ENCODE measurements around the gene PFN4. TPM values are rescaled to one million over a fixed set of nuclear protein-coding genes. Genes with fewer than 3 reads are reported as not detected.
"Not testable (repeated sequence)": the region's sequence is repeated elsewhere in the genome, so short reads cannot be mapped to it uniquely, and the experiment has no call there.

PFN4 gene, protein sequence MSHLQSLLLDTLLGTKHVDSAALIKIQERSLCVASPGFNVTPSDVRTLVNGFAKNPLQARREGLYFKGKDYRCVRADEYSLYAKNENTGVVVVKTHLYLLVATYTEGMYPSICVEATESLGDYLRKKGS
- under 1 TPM; 0.31 to 0.79 (median 0.46) TPM for polyA plus RNA-seq

- 0 to 1% (median 0%) methylated on average over 76 to 103 of the region's 103 CpGs for WGBS, 3 donors
- peak within 1 kb of the TSS; percentile 44 for H3K27ac ChIP-seq (ENCODE audit: low read depth, low read length)
Measured at GRCh38 chr2:24123195-24123921, at the start of gene PFN4, which contains the start of gene FAM228B. PFN4 (minus strand) TSS chr2:24123334; CDS start chr2:24122535, 799 bp downstream. FAM228B (plus strand) TSS chr2:24123469; CDS start chr2:24124362, 893 bp downstream.

DNA sequence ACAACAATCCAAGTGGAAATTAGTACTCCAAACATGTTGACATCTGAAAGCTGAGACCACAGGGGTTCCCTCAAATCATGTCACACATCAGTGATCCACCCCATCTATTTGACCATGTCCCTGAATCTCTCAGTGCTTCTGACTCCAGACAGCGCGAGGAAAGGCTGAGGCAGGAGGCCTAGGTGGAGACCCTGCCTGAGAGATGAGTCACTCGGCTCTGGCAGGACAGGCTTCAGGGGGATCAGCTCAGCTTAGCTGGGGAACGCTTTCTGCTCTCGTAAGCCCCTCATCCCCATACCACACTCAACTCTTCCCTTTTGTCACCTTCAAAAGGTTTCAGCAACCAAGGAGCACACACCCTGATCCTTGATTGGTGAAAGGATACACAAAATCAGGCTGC lies 45.9 kb upstream of the PFN4 start:
- H3K27ac ChIP-seq (ENCODE audit: low read depth, low read length) = no peak overlapping the region
- WGBS, 3 donors = 94 to 97% (median 95%) methylated on average over 5 of the region's 5 CpGs

DNA sequence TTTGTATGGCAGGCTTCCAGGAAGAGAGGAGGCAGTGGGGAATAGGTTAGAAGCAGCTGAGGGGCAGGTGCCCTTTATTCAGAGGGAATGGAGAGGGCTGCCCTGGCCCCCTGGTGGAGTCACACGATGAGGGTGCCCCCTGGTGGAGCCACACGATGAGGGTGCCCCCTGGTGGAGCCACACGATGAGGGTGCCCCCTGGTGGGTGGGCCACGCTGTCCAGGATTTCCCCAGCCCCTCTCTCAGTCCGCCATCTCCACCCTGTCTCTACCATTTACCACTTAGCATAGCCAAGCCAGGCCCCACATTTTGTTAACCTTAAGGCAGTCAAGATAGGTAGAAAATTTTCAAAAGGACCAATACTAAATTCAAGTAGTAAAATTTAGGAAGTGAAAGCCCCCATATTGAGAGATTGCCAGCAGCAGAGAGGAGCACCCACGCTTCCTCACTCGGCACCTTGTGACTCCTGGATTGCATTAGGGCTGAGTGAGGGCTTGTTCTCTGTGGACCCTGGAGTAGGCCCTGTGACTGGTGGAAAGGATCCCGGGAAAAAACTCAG lies 41.4 kb upstream of the PFN4 start:
- 56 to 77% (median 56%) methylated on average over 6 to 8 of the region's 8 CpGs for WGBS, 3 donors
- no peak overlapping the region for H3K27ac ChIP-seq (ENCODE audit: low read depth, low read length)

GRCh38 chr2:24163601-24164000 lies 40.5 kb upstream of the PFN4 start:
- no peak overlapping the region for H3K27ac ChIP-seq (ENCODE audit: low read depth, low read length)
- 68 to 87% (median 69%) methylated on average over 2 of the region's 2 CpGs for WGBS, 3 donors

DNA sequence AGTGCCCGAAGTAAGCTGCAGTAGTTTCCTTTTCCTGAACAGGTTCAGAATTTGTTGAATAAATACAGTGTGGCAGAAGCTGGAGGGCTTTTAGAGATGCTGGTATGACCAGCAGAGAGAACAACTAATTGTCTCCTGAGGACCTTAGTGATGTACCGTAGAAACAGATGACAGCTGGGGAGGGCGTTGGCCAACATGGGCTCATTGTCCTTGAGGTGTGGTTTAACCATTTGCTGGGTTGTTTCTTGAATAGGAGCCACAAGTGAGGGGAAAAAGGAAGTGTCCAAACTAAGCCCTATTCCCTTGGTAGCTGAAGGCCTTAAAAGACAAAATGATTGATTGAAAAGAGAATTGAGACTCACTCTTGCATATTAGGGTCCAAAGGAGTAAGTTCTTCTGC lies 40.1 kb upstream of the PFN4 start:
- WGBS, 3 donors = 42 to 61% (median 58%) methylated on average over 3 of the region's 3 CpGs
- no peak overlapping the region for H3K27ac ChIP-seq (ENCODE audit: low read depth, low read length)

DNA sequence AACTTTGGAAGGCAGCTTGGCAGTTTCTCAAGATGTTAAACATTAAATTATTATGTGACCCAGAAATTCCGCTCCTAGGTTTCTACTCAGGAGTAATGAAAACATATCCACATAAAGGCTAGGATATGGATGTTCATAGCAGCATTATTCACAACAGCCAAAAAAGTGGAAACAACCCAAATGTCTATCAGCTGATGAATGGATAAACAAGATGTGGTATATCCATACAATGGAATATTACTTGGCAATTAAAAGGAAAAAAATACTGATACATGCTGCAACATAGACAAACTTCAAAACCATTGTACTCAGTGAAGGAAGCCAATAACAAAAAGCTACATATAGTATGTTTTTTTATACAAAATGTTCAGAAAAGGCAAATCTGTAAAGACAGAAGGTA lies 39.4 kb upstream of the PFN4 start:
- 96 to 100% (median 100%) methylated on average over 1 of the region's 1 CpG for WGBS, 3 donors
- no peak overlapping the region for H3K27ac ChIP-seq (ENCODE audit: low read depth, low read length)

DNA sequence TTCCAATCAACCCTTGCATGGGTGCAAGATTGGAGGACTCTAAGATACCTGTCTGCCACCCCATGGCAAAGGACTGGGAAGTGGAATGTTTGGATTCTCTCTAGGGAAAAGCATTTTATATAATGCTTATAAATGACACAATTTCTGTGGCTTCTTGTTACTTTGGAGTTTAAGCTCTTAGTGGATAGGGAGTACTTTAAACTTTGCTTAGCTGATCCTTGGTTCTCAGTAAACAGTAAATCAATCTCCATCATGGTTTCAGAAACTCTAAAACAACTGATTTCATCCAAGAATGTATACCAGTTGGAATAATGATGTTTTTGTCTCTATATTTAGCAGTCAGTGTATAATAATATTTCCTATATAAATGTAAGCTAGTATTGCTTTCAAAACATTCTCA lies 37.6 kb upstream of the PFN4 start:
- H3K27ac ChIP-seq (ENCODE audit: low read depth, low read length) = no peak overlapping the region

DNA sequence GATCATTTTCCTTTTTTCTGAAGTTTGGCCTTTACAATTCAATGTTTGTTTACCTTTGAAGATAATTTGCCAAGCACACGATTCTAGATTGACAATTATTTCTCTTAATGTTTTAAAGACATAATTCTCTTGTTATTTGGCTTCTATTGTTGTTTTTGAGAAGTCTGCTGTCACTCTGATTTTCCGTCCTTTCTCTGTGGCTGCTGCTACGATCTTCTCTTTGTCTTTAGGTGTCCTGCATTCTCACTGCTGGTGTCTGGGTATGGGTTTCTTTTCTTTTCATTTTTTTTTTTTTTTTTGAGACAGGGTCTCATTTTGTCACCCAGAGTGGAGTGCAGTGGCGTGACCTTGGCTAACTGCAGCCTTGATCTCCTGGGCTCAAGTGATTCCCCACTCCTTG lies 36.6 kb upstream of the PFN4 start:
- 78 to 97% (median 95%) methylated on average over 4 of the region's 4 CpGs for WGBS, 3 donors

DNA sequence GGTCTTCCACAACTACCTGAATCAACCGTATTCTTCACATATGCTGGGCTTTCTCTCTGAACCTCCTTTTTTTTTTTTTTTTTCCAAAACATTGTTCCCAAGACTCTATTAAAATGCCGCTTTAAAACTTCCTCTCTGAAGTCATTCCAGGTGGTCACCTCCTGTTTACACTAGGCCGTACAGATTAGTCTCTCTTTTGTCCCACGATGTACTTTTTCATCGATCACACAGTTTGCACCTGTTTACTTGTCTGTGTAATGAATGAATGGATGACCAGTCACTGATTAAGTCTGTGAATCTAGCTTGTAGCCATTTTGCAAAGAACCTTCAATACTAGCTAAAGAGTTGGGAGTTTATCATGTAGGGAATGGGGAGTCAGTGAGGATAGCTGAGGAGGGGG lies 35.0 kb upstream of the PFN4 start:
- H3K27ac ChIP-seq (ENCODE audit: low read depth, low read length) = no peak overlapping the region
- 66 to 79% (median 73%) methylated on average over 5 of the region's 5 CpGs for WGBS, 3 donors

More for the DNA sequence above, 36.6 kb upstream of the PFN4 start:
- no peak overlapping the region for H3K27ac ChIP-seq (ENCODE audit: low read depth, low read length)

- no peak overlapping the region for H3K27ac ChIP-seq (ENCODE audit: low read depth, low read length)
- WGBS, 3 donors = 82 to 93% (median 92%) methylated on average over 4 of the region's 4 CpGs
Measured at GRCh38 chr2:24153478-24153877, 30.3 kb upstream of the PFN4 start.

DNA sequence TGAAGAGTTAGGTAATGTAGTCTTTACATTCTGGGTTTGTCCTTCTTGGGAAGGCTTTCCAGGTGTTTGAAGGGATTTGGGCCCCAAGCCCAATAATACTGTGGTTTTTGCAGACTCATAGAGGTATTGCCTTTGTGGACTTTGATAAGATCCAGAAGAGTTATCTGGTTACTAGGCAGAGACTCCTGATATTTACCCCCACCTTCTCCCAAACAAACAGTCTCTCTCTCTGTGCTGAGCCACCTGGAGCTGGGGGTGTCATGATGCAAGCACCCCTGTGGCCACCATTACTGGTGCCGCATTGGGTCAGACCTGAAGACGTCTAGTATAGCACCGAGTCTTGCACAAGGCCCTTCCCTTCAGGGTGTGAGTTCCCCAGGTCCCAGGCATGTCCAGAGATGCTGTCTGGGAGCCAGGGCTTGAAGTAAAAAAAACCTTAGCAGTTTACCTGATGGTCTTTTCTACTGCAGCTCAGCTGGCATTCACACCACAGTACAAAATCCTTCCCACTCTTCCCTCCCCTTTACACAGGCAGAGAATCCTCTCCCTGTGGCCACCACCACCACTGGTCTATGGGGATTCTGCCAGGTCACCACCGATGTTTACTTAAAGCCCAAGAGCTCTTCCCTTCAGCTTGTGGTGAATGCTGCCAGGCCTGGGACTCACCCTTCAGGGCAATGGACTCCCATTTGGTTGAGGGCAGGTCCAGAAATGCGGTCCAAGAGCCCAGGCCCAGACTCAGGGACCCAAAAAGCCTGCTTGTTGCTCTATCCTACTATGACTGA lies 29.5 kb upstream of the PFN4 start:
- no peak overlapping the region for H3K27ac ChIP-seq (ENCODE audit: low read depth, low read length)
- WGBS, 3 donors = 87 to 95% (median 90%) methylated on average over 5 of the region's 5 CpGs

DNA sequence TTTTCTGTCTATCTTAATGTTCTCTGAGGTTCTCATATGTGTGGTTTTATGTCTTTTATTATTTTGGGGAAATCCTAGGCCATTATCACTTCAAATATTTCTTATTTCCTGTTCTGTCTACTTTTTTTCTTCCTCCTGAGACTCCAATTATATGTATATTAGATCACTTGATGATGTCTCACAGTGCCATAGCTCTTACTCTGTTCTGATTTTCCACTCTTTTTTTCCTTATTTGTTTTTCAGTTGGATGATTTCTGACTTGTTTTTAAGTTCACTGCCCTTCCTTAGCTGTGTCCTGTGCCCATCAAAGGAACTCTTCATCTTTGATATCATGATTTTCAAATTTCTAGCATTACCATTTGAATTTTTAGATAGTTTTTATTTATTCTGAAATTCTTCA lies 24.2 kb upstream of the PFN4 start:
- no peak overlapping the region for H3K27ac ChIP-seq (ENCODE audit: low read depth, low read length)

DNA sequence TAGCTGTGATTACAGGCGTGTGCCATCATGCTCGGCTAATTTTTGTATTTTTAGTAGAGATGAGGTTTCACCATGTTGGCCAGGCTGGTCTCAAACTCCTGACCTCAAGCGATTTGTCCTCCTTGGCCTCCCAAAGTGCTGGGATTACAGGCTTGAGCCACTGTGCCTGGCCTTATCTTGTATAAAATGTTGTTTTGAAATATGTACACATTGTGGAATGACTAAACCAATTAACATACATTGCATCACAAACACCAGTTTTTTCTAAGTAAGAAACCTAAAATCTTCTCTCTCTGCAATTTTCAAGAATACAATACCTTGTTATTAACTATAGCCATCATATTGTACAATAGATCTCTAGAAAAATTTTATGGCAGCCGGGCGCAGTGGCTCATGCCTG lies 17.2 kb upstream of the PFN4 start:
- H3K27ac ChIP-seq (ENCODE audit: low read depth, low read length) = not testable (repeated sequence)
- 94 to 96% (median 95%) methylated on average over 5 of the region's 5 CpGs for WGBS, 3 donors

GRCh38 chr2:24132543-24132942 lies 9.4 kb upstream of the PFN4 start:
- WGBS, 3 donors = 93 to 97% (median 97%) methylated on average over 3 of the region's 3 CpGs
- H3K27ac ChIP-seq (ENCODE audit: low read depth, low read length) = no peak overlapping the region

DNA sequence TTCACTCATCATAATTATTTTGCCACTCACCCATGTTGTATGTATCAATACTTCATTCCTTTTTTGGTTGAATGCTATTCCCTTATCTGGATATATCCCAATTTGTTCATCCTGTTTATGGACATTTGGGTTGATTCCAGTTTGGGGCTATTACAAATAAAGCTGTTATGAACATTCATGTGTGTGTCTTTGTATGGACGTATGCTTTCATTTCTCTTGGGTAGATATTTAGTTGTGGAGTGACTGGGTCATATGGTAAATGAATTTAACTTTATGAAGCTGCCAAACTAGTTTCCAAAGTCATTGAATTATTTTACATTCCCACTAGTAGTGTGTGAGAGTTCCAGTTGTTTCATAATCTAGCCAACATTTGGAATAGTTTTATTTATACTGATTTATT lies 2.8 kb upstream of the PFN4 start:
- WGBS, 3 donors = 34 to 66% (median 53%) methylated on average over 1 of the region's 1 CpG
- no peak overlapping the region for H3K27ac ChIP-seq (ENCODE audit: low read depth, low read length)

DNA sequence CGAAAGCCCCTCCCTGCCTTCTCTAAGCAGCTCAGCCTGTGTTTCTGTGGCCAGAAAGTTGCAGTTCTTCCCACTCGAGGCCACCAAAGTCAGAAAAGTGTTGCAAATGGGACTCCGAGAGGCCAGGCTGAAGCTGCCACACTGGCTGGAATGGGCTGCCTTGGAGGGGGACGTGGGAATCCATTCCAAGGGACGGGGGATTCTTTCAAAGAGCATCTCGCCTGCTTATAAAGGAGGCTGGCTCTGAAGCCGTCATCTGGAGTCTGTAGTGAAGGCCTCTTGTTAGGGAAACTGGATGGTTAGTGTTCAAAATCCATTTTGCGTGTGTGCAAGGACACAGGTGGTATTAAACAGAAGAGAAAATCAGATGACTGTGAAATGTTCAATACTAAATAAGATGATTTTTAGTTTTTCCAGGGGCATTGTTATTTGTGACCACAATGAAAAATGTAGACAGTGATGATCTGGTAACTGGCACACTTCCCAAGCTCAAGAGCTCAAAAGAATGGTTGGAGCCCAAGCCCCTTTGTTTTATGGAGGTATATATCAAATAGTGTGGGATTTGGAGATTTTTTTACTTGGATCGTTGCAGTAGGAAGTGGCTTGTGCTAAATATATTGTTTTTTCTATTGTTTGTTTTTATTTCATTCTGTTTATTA lies 917 bp upstream of the PFN4 start:
- 6 to 13% (median 12%) methylated on average over 9 of the region's 9 CpGs for WGBS, 3 donors

DNA sequence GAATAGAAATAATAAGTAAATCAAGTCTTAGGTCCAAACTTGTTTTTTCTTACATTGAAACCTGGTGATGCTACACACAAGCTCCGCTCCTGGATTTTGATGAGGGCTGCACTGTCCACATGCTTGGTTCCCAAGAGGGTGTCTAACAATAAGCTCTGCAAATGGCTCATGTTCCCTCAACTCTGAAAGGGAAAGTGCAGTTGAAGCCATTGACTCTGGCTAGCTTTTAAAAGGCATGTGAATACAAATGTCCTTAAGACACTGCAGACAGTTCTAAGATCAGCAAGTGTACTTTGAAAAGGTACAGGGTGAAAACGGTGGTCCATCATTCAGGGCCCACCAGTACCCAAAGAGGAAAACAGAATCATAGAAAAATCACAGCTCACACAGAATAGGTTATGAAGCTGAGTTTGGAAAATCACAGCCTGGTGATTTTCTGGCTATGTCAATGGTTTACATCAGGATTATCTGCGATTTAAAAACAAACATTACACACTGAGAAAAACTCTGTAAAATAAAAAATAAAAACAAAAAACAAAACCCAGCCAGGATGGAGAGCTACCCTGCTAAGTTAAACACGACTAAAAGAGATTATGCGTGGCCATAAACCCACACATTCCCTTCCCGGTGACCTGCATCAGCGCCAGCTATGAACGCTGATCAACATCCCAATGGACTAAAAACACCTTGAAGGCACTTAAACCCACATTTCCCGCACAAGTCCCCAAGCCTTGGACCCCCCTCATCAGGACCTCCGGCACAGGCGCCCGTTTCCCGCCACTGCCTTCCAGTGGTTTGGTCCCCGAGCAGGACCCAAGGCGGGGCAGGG lies 554 bp downstream of the PFN4 start:
- 6 to 10% (median 9%) methylated on average over 15 of the region's 15 CpGs for WGBS, 3 donors
- H3K27ac ChIP-seq (ENCODE audit: low read depth, low read length) = no peak overlapping the region

More for the DNA sequence above, 917 bp upstream of the PFN4 start:
- peak overlapping the region; percentile 44 for H3K27ac ChIP-seq (ENCODE audit: low read depth, low read length)

DNA sequence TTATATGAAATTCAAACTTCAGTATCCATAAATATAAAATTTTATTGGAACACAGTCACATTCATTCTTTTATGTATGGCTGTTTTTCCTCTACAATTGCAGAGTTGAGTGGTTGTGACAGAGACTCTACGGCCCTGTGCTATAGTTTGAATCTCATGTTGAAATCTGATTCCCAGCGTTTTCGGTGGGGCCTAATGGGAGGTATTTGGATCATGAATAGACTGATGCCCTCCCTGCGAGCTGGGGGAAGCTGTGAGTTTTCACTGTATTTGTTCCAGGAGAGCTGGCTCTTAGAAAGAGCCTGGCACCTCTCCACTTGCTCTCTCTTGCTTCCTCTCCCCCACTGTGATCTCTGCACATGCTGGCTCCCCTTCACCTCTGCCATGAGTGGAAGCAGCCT lies 1.7 kb downstream of the PFN4 start:
- 62 to 78% (median 69%) methylated on average over 4 of the region's 4 CpGs for WGBS, 3 donors

More for the DNA sequence above, 1.7 kb downstream of the PFN4 start:
- H3K27ac ChIP-seq (ENCODE audit: low read depth, low read length) = no peak overlapping the region

Measured in adipose tissue (tissue), 3 donors.